GM18951 (cell line): ENCODE results near the gene RPH3AL.

Source experiments
- POLR2A ChIP-seq: IDR thresholded peaks from 4 replicates; pipeline ENCODE4 v1.6.1; 2011; ENCODE audit warnings: mild to moderate bottlenecking; ENCODE audit not compliant: insufficient read length, insufficient read depth; ENCODE audit errors: extremely low read depth
- in situ Hi-C: fragments of 300-500 bp; cut with MboI; formaldehyde crosslinking; loops from one replicate; pipeline ENCODE4 v1.12.0; 2022; ENCODE audit warnings: low sequenced_read_pairs, mixed read lengths, inconsistent platforms; ENCODE audit not compliant: unreplicated experiment

The RPH3AL gene

DNA sequence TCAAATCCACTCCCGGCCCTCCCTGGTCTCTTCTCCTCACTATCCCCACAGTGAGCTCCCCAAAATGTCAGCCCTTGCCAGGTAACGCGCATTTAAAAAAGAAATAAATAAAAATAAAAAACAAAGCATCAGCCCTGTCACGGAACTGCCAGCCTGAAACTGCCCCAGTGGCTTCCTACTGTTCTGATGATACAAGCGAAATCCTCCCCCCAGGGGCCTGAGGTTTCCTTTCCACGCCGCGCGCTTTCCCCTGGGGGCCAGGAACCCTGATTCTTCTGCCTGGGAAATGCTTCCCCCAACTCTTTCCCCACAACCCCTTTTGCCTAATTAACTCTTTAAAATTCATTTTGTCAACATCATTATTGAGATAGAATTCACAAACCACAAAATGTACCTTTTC is 12.2 kb upstream of the RPH3AL start:
- TF ChIP-seq POLR2A = no peak
- in situ Hi-C loops = no loop called here

DNA sequence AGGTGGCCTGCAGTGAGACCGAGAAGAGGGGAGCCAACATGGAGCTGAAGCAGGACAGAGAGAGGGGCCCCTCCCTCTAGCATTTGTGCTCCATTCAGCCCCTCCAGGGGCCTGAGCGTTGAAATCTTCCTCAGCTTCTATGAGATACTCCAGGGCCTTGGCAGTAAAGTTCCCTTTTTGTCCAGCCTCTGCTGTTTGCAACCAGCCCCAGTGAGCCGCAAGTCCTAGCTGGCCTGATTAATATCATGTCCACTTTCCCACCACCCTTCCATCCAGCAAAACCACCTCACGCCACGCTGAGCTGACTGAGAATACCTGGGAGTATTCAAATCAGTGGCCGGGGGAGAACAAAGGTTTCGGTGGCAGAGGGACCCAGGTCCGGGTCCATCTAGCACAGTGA is 11.7 kb upstream of the RPH3AL start:
- in situ Hi-C loops = no loop called here
- no peak for TF ChIP-seq POLR2A

DNA sequence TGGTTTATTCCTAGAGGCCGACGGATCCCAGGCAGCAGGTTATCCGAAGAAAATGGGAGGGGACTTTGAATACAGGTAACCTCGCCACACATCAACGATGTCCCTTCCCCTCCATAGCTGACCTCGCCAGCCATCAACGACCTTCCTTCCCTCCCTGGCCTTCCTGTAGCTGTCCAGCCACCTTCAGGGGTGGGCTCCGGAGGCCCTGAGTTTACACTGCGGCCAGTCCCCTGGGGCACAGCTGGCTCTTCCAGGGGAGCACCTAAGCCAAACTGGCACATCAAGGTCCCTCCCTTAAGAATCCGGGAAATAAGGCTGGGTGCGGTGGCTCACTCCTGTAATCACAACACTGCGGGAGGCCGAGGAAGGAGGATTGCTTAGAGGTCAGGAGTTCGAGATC is 10.1 kb upstream of the RPH3AL start:
- no peak for TF ChIP-seq POLR2A
- in situ Hi-C loops = no loop called here

DNA sequence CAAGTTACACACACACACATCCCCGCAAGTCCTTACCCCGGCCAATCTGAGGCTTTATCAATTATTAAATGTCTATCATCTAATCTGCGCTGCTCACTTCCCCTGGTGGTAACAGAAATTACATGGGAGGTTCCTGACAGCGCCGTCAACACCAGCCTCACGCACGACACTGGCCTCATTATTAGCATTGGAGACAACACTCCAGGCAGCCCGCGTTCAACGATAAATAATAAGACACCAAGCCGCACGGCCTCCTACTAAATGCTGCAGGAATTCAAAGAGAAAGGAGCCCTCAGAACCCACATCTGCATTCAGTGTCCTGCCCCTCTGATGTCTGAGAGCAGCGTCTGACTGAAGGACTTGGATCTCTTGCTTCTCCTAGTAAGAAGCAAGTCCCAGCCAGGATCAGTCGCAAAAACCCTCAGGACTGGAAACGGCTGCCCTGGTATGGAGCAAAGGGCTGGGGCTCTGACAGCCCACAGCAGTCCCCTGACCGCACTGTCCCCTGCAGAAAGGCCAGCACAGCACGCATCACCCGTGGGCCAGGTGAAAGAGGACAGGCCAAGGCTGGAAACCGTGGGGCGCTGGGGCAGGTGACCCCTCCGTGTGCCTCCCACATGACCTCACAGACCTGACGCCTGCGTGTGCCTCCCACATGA is 7.6 kb upstream of the RPH3AL start:
- in situ Hi-C loops = no loop called here
- TF ChIP-seq POLR2A = no peak

DNA sequence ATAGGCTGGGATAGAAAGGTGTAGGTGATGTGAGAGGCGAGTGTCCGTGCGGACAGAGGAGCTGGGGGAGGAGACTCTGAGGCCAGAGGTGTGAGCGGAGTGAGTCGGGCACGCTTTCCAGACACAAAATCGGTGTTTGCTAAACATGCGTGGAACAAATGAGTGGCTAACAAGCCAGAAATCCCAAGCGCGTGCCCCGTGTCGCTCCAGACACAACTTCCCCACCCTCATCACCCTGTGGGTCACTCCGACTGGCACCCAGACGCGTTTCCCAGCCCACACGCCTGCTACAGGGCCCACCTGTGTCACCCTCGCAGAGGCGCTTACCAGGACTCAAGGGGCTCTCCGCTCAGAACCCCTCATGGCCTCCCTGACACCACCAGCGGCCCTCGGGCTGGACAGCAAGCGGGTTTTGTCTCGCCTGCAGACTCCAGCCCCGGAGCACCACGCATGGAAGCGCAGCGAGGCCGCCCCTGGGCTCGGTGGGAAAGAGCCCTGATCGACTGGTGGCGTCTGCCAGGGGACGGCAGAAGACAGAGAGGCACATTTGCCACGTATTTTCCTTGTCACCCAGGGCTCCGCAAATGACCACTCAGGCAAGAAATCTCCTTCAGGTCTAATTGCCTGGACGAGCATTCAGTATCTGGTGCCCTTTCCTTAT is 6.0 kb upstream of the RPH3AL start:
- in situ Hi-C loops = no loop called here
- no peak for TF ChIP-seq POLR2A

DNA sequence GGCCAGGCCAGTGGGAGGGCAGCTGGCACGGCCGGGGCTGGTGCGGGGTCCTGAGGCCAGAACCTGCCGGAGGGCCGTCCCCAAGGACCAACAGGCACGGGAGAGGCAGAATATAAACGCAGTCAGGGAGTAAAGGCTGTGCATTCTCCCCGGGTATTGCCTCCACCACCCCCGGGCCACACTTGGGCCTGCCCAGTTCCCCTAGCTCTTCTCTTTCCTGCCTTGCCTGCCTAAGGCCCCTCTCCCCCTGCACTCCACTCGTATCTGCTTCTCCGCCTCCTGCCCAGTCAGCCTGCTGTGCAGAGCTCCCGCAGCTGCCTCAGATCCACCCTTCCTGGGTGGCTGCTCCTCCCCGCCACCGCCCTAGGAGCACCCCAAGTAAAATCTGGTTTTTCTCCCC is 5.0 kb upstream of the RPH3AL start:
- in situ Hi-C loops = no loop called here
- no peak for TF ChIP-seq POLR2A

DNA sequence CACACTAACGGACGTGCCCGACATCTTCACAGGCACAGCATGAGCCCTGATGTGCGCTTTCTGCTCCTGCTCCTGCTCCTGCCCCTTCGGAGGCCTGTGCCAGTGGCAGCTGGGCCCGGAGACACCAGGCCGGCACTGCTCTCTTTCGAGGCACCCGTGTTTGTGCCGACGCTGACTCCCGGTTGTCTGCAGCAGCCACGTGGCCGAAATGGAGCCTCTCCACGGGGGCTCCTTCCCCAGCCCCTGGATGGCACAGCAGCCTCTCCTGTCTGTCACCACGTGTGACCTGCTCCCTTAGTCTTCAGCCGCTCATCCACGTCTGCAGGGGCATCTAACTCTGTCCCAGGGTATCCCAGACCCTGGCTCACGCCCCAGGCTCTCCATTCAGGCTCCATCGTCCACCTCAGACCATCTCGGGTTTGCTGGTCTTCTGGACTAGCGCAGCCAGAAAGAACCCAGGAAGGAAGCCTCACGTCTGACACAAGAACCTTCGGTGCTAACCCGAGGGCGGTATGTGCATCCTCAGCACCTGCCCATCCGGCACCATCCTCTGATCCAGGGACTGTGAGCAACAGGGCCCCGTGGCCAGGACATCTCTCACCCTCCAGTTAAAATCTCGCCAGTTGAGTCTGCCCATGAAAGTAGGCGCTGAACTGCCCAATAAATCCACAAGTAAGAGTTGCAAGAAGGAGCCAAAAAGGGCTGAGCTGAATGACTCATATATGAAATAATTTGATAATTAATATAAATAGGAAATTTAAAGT is 4.2 kb upstream of the RPH3AL start:
- no peak for TF ChIP-seq POLR2A
- in situ Hi-C loops = no loop called here

DNA sequence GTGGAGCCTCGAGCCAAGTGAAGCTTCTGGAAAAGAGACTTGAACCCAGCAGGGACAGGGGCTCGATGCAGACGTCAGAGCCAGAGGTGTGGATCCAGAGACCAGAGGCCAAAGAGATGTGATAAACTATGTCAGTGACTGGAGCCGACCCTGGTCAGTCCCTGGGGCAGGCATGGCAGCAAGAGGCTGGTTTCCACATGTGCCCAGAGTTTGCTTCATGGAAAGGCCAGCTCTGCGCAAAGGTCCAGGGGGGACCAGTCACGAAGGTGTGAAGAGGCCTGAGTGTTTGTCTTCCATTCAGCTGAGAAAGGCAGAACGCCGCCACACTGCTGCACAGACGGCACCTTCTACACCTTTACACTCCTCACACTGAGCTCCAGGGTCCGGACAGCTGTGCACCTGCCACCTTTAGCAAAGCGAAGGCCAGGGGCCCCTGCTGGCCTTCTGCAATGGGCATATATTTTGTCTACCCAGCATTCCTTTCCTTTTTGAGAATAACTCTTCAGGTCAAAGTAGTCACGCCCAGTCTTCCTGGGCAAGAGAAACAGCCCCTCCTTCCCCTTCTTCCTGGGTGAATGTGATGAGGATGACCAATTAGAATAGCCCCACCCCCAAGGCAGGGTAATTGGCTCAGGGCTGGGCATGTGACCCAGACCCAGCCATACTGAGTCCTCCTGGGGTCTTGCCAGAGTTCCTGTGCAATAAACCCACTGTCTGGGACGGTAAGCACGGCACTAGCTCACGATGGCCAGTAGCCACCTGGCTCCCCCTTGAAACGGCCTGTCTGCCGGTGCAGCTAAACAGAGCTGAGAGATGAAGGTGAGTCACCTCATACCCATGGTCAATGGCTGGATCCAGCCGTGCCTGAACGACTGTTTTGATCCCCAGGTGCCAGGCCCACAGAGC is 2.3 kb upstream of the RPH3AL start:
- in situ Hi-C loops = no loop called here
- no peak for TF ChIP-seq POLR2A

DNA sequence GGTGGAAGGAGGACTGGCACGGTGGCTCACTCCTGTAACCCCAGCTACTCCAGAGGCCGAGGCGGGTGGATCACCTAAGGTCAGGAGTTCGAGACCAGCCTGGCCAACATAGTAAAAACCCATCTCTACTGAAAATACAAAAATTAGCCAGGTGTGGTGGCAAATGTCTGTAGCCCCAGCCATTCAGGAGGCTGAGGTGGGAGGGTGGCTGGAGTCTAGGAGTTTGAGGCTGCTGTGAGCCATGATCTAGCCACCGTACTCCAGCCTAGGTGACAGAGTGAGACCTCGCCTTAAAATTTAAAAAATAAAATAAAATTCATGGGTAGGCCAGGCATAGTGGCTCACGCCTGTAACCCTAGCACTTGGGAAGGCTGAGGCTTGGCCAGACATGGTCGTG is 1.2 kb upstream of the RPH3AL start:
- TF ChIP-seq POLR2A = no peak
- in situ Hi-C loops = no loop called here

DNA sequence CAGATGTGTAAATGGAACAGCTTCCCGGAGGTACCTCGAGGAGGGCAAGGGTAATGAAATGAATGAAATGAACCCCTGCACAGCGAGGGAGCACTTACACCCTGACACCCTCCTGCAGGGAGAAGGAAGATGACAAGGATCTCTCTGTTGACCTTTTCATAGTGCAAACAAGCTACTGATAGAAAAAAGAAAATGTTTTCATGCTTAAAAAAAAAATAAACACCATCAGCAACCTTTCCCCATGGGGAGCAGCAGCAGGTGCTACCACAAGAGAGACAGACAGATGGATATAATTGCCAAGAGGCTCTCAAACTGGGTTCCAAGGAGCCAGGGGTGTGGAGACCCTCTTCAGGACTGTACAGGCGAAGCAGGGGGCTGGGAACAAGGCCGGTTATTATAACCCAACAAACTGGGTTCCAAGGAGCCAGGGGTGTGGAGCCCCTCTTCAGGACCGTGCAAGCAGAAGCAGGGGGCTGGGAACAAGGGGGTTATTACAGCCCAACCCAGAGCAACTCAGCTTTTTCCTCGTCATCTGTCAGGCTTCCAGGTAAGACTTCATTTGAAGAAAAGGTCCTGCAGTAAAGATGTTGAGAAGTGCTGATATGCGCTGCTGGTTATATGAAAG is 718 bp upstream of the RPH3AL start:
- in situ Hi-C loops = no loop called here
- no peak for TF ChIP-seq POLR2A

DNA sequence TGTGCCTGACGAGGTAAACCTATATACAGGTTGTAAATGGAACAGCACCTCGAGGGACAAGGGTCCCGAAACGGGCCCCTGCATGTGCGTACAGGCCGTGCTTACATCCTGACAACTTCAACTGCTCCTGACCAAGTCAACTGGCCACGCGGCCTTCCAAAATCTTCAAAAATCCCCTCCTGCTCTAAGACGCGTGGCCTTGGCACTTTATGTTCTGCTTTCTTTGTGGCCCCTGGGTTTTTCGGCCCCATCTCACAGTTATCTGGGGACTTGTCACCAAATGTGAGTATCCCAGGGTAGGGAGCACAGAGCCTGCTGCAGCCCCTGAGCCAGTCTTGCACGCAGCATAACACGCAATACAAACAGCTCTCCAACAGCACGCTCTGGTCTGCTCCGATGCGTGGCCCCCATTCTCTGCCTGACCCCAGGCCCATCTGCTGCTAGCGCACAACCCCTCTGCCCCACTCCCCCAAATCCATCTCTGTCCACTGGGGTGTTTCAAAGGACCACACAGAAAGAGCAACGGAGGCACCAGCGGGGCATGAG is 659 bp downstream of the RPH3AL start:
- in situ Hi-C loops = no loop called here
- no peak for TF ChIP-seq POLR2A

DNA sequence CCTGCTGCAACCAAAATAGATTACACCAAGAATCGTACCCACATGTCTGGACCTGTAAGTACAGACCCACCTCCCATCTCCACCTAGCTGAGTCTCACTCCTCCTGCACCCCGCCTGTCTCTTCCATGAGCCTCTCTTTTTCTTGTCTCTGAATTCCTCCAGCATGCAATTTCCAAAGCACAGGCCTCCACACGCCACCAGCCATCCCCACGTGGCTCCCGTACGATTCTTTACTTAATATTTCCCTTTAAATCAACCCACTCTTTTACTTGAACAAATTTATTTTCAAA is 1.2 kb downstream of the RPH3AL start:
- in situ Hi-C loops = no loop called here
- TF ChIP-seq POLR2A = no peak
